NCI-H526 (cell line): ENCODE measurements around the gene CORO7.

Experiments used
- DNase-seq, 2 experiments: peaks; one replicate each; lab custom pipeline; 2025; lab: John Stamatoyannopoulos, UW

CORO7 gene

GRCh38 chr16:4322121-4323052 is 94.0 kb downstream of the CORO7 start:
- DNase-seq: no peak

GRCh38 chr16:4321286-4322120 is 94.9 kb downstream of the CORO7 start:
- no peak for DNase-seq

GRCh38 chr16:4320571-4321137 is 95.7 kb downstream of the CORO7 start:
- DNase-seq: no peak

GRCh38 chr16:4319454-4320421 is 96.7 kb downstream of the CORO7 start:
- no peak for DNase-seq

- DNase-seq: no peak
These were observed 97.4 kb downstream of the CORO7 start for GRCh38 chr16:4318967-4319366.

GRCh38 chr16:4318451-4318910 is 97.9 kb downstream of the CORO7 start:
- no peak for DNase-seq

- DNase-seq: no peak
These were observed 98.6 kb downstream of the CORO7 start for GRCh38 chr16:4317532-4318450.

- peak in 1 of 2 experiments; percentile 58 for DNase-seq
These were observed 99.4 kb downstream of the CORO7 start for GRCh38 chr16:4316864-4317531.

GRCh38 chr16:4316108-4316863 is 100.1 kb downstream of the CORO7 start:
- DNase-seq: peak in 1 of 2 experiments; percentile 58

- DNase-seq: peak in 1 of 2 experiments; percentile 84
These were observed 100.9 kb downstream of the CORO7 start, which contains the start of gene GLIS2 for GRCh38 chr16:4315186-4316107. GLIS2 (plus strand) TSS chr16:4316067; CDS start chr16:4332281, 16,214 bp downstream.

GRCh38 chr16:4314532-4315185 is 101.7 kb downstream of the CORO7 start:
- DNase-seq: peak; percentile 30 to 66

- peak; percentile 36 to 81 for DNase-seq
These were observed 102.5 kb downstream of the CORO7 start for GRCh38 chr16:4313563-4314531.

GRCh38 chr16:4309833-4310266 is 106.5 kb downstream of the CORO7 start:
- peak; percentile 30 to 71 for DNase-seq

GRCh38 chr16:4309102-4309832 is 107.1 kb downstream of the CORO7 start:
- no peak for DNase-seq
